Upper lobe of left lung (tissue), 6 donors: ENCODE results near the gene SDK1. TPM values are rescaled to one million over a fixed set of nuclear protein-coding genes. Genes with fewer than 3 reads are reported as not detected.

Experiments used
- ATAC-seq, 2 donors: fragments of 200-7000 bp; cut with Tn5 transposase; one replicate each; pipeline ENCODE4 v1.9.1; 2022; ENCODE audit warnings: mild to moderate bottlenecking in 2 of 2, moderate library complexity in 2 of 2; ENCODE audit not compliant: low FRiP score in 2 of 2
- DNase-seq, 2 donors: peaks; one replicate each; pipeline ENCODE4 v3.0.0-alpha.2; 2019 to 2020
- H3K27ac ChIP-seq, 4 donors: fragments of 200-600 bp; sonication (generic); one replicate each; pipeline ENCODE4 v1.5.1; 2016 to 2019
- H3K27me3 ChIP-seq, 4 donors: fragments of 200-600 bp; sonication (generic); one replicate each; pipeline ENCODE4 v1.5.1; 2017 to 2019
- H3K36me3 ChIP-seq, 4 donors: fragments of 200-600 bp; sonication (generic); one replicate each; pipeline ENCODE4 v1.5.1; 2016 to 2019
- H3K4me1 ChIP-seq, 4 donors: fragments of 200-600 bp; sonication (generic); one replicate each; pipeline ENCODE4 v1.5.1; 2018 to 2019
- H3K4me3 ChIP-seq, 4 donors: fragments of 200-600 bp; sonication (generic); one replicate each; pipeline ENCODE4 v1.5.1; 2017 to 2019; ENCODE audit warnings: mild to moderate bottlenecking in 2 of 4, moderate library complexity in 1 of 4
- H3K9me3 ChIP-seq, 4 donors: fragments of 200-600 bp; sonication (generic); one replicate each; pipeline ENCODE4 v1.5.1; 2018 to 2019
- CTCF ChIP-seq, 6 experiments: fragments of 450-650 bp in 4 of 6; fragments of 200-600 bp in 2 of 6; sonication (generic) in 2 of 6; IDR thresholded peaks; one replicate each; pipeline ENCODE4 v1.5.1; 2016 to 2019; ENCODE audit warnings: antibody characterized with exemption in 6 of 6
- EP300 ChIP-seq, 4 donors: sonication (generic); formaldehyde crosslinking; IDR thresholded peaks; one replicate each; pipeline ENCODE4 v1.5.1; 2017; ENCODE audit warnings: antibody characterized with exemption in 4 of 4, control low read depth in 2 of 4
- POLR2A ChIP-seq, 4 donors: fragments of 450-650 bp; IDR thresholded peaks; one replicate each; pipeline ENCODE4 v1.5.1; 2016 to 2017; ENCODE audit warnings: antibody characterized with exemption in 4 of 4, mild to moderate bottlenecking in 2 of 4
- POLR2AphosphoS5 ChIP-seq, 2 donors: sonication (generic); formaldehyde crosslinking; IDR thresholded peaks; one replicate each; pipeline ENCODE4 v1.5.1; 2017; ENCODE audit warnings: antibody characterized with exemption in 2 of 2
- WGBS, 2 donors: methylation state at CpG; one replicate each; pipeline ENCODE4 v1.1.5; 2017 to 2018; 5-methylcytosine and 5-hydroxymethylcytosine counted together
- total RNA-seq, 6 donors: library from RNA; depleted of rRNA in 4 of 6; stranded (reverse); fragments of >200 nt in 4 of 6; gene quantifications; one replicate each; pipeline versions ENCODE4 v1.1.0 to v1.2.1, GENCODE V29; 2016 to 2021
- donor health status: DM: no; HTN: no; CAD: no; lungs with moderate emphysema.
- donor health status: DM: no; HTN: yes; CAD: no; lungs with severe emphysema.

The SDK1 gene
- total RNA-seq, 6 donors from 2014 or later, result 9.3 to 90.1 (median 11.8) TPM

GRCh38 chr7:4043988-4044387, 742.9 kb downstream of the SDK1 start:
- Histone ChIP-seq H3K36me3 (no peaks in the 10 kb centered on the region), H3K27ac (no peak overlapping the region), H3K9me3 (no peaks in the 10 kb centered on the region), H3K4me3 (no peak overlapping the region), H3K4me1 (no peaks in the 10 kb centered on the region), H3K27me3 (no peaks in the 10 kb centered on the region)
- DNase-seq (peak in 1 of 2 donors; percentile 17), ATAC-seq (no peak)
- 93 to 96% methylated on average over 9 of the region's 9 CpGs for WGBS, 2 donors
- TF ChIP-seq EP300 (IDR thresholded peaks at IDR 0.05) (no peak), CTCF (IDR thresholded peaks at IDR 0.05) (no peak), POLR2A (IDR thresholded peaks at IDR 0.05) (no peak), POLR2AphosphoS5 (IDR thresholded peaks at IDR 0.05) (no peak)

GRCh38 chr7:4045450-4045849, 744.4 kb downstream of the SDK1 start:
- Histone ChIP-seq H3K4me1 (no peaks in the 10 kb centered on the region), H3K4me3 (no peak overlapping the region)
- WGBS, 2 donors, result 95 to 96% methylated on average over 15 of the region's 15 CpGs

GRCh38 chr7:4045975-4046374, 744.9 kb downstream of the SDK1 start:
- no peak for TF ChIP-seq POLR2A (IDR thresholded peaks at IDR 0.05)
- TF ChIP-seq EP300 (IDR thresholded peaks at IDR 0.05), result no peak
- TF ChIP-seq CTCF (IDR thresholded peaks at IDR 0.05), result no peak
- no peak for TF ChIP-seq POLR2AphosphoS5 (IDR thresholded peaks at IDR 0.05)
- Histone ChIP-seq H3K4me1 (no peaks in the 10 kb centered on the region), H3K36me3 (no peaks in the 10 kb centered on the region), H3K27me3 (no peaks in the 10 kb centered on the region), H3K4me3 (no peak overlapping the region), H3K27ac (no peak overlapping the region), H3K9me3 (no peaks in the 10 kb centered on the region)
- WGBS, 2 donors, result 94 to 95% methylated on average over 8 of the region's 8 CpGs
- ATAC-seq (no peak), DNase-seq (no peak)

More at GRCh38 chr7:4045450-4045849, 744.4 kb downstream of the SDK1 start:
- Histone ChIP-seq H3K27ac (no peak overlapping the region), H3K27me3 (no peaks in the 10 kb centered on the region), H3K9me3 (no peaks in the 10 kb centered on the region), H3K36me3 (no peaks in the 10 kb centered on the region)
- no peak for TF ChIP-seq POLR2AphosphoS5 (IDR thresholded peaks at IDR 0.05)
- TF ChIP-seq EP300 (IDR thresholded peaks at IDR 0.05), result no peak
- TF ChIP-seq CTCF (IDR thresholded peaks at IDR 0.05), result no peak
- no peak for TF ChIP-seq POLR2A (IDR thresholded peaks at IDR 0.05)
- no peak for ATAC-seq
- no peak for DNase-seq

GRCh38 chr7:4048336-4048735, 747.3 kb downstream of the SDK1 start:
- Histone ChIP-seq H3K4me3 (no peak overlapping the region), H3K9me3 (no peaks in the 10 kb centered on the region), H3K36me3 (no peaks in the 10 kb centered on the region), H3K4me1 (no peaks in the 10 kb centered on the region), H3K27ac (no peak overlapping the region), H3K27me3 (no peaks in the 10 kb centered on the region)
- 93 to 95% methylated on average over 14 of the region's 14 CpGs for WGBS, 2 donors
- TF ChIP-seq CTCF (IDR thresholded peaks at IDR 0.05) (no peak), EP300 (IDR thresholded peaks at IDR 0.05) (no peak), POLR2AphosphoS5 (IDR thresholded peaks at IDR 0.05) (no peak), POLR2A (IDR thresholded peaks at IDR 0.05) (no peak)
- ATAC-seq (no peak), DNase-seq (no peak)

- Histone ChIP-seq H3K9me3 (no peaks in the 10 kb centered on the region), H3K4me1 (no peaks in the 10 kb centered on the region), H3K4me3 (no peak overlapping the region), H3K27ac (no peak overlapping the region), H3K27me3 (no peaks in the 10 kb centered on the region), H3K36me3 (no peaks in the 10 kb centered on the region)
- no peak for TF ChIP-seq CTCF (IDR thresholded peaks at IDR 0.05)
- no peak for TF ChIP-seq POLR2AphosphoS5 (IDR thresholded peaks at IDR 0.05)
- no peak for TF ChIP-seq POLR2A (IDR thresholded peaks at IDR 0.05)
- TF ChIP-seq EP300 (IDR thresholded peaks at IDR 0.05), result no peak
- 94 to 97% methylated on average over 13 of the region's 13 CpGs for WGBS, 2 donors
- DNase-seq (no peak), ATAC-seq (no peak)
Measured at GRCh38 chr7:4049202-4049601, 748.1 kb downstream of the SDK1 start.
